GM19240 (cell line): ENCODE results near the gene ADM.
"Not testable (repeated sequence)": the region's sequence is repeated elsewhere in the genome, so short reads cannot be mapped to it uniquely, and the experiment has no call there.

Experiments used
- DNase-seq: peaks from one replicate; pipeline ENCODE4 v3.0.0; 2011; ENCODE audit warnings: low spot score; ENCODE audit not compliant: insufficient read length

The ADM gene

GRCh38 chr11:10304495-10305261, at the start of gene ADM:
ADM (plus strand) TSS chr11:10305073; CDS start chr11:10305701, 628 bp downstream.
- no peak for DNase-seq

- no peak for DNase-seq
Measured at GRCh38 chr11:10255388-10256125, 49.3 kb upstream of the ADM start.

- DNase-seq = no peak
Measured at GRCh38 chr11:10257478-10257877, 47.4 kb upstream of the ADM start.

- no peak for DNase-seq
Measured at GRCh38 chr11:10261821-10262220, 43.1 kb upstream of the ADM start.

GRCh38 chr11:10263929-10264328, 40.9 kb upstream of the ADM start:
- no peak for DNase-seq

GRCh38 chr11:10264716-10265115, 40.2 kb upstream of the ADM start:
- not testable (repeated sequence) for DNase-seq

- DNase-seq = no peak
Measured at GRCh38 chr11:10265936-10266335, 38.9 kb upstream of the ADM start.

- no peak for DNase-seq
Measured at GRCh38 chr11:10267821-10268220, 37.1 kb upstream of the ADM start.

- no peak for DNase-seq
Measured at GRCh38 chr11:10268746-10269488, 36.0 kb upstream of the ADM start.

- DNase-seq = no peak
Measured at GRCh38 chr11:10272132-10272531, 32.7 kb upstream of the ADM start.

GRCh38 chr11:10273738-10274137, 31.1 kb upstream of the ADM start:
- no peak for DNase-seq

GRCh38 chr11:10274726-10275125, 30.1 kb upstream of the ADM start:
- DNase-seq = no peak

GRCh38 chr11:10275714-10276113, 29.2 kb upstream of the ADM start:
- DNase-seq = no peak

GRCh38 chr11:10282117-10282516, 22.8 kb upstream of the ADM start:
- no peak for DNase-seq

- no peak for DNase-seq
Measured at GRCh38 chr11:10283991-10284390, 20.9 kb upstream of the ADM start.

GRCh38 chr11:10285148-10285802, 19.6 kb upstream of the ADM start:
- DNase-seq = no peak

GRCh38 chr11:10287140-10287539, 17.7 kb upstream of the ADM start:
- no peak for DNase-seq

GRCh38 chr11:10287766-10288715, 16.8 kb upstream of the ADM start:
- DNase-seq = no peak

- no peak for DNase-seq
Measured at GRCh38 chr11:10288881-10289764, 15.8 kb upstream of the ADM start.
